SU-DHL-6 (cell line): ENCODE measurements around the gene ACBD4.

Experiments used
- H2AFZ ChIP-seq: fragments of 200-600 bp; sonication (generic); 2 replicates; pipeline ENCODE4 v1.6.1; 2014; ENCODE audit warnings: low read depth, mild to moderate bottlenecking, moderate library complexity, mixed read lengths, antibody characterized with exemption, low read length; ENCODE audit not compliant: severe bottlenecking
- H3F3A ChIP-seq: fragments of 200-600 bp; shearing (Covaris generic); 2 replicates; pipeline ENCODE4 v1.6.0; 2016; ENCODE audit warnings: antibody characterized with exemption, mild to moderate bottlenecking; ENCODE audit not compliant: insufficient read depth
- H3K27ac ChIP-seq: fragments of 200-600 bp; sonication (generic); 2 replicates; pipeline ENCODE4 v1.5.1; 2016; ENCODE audit warnings: low read depth, mild to moderate bottlenecking, low read length, moderate library complexity, mixed read lengths
- H3K27me3 ChIP-seq: fragments of 200-600 bp; sonication (generic), shearing (Covaris generic); 2 replicates; pipeline ENCODE4 v1.6.0; 2014; ENCODE audit warnings: mild to moderate bottlenecking, low read length
- H3K36me3 ChIP-seq: fragments of 200-600 bp; sonication (generic); 2 replicates; pipeline ENCODE4 v1.6.1; 2014; ENCODE audit warnings: mild to moderate bottlenecking, low read length, mixed read lengths
- H3K4me2 ChIP-seq: fragments of 300-600, 200-600 bp; shearing (Covaris generic), sonication (generic); 2 replicates; pipeline ENCODE4 v1.6.0; 2014; ENCODE audit warnings: low read length, low read depth, mild to moderate bottlenecking; ENCODE audit not compliant: poor library complexity, severe bottlenecking
- H3K4me3 ChIP-seq: fragments of 200-600 bp; sonication (generic); 2 replicates; pipeline ENCODE4 v1.5.1; 2014; ENCODE audit warnings: antibody characterized with exemption, low read length, mild to moderate bottlenecking, mixed read lengths; ENCODE audit not compliant: insufficient read depth, poor library complexity, severe bottlenecking
- H3K79me2 ChIP-seq: fragments of 200-600 bp; sonication (generic); 2 replicates; pipeline ENCODE4 v1.6.1; 2014; ENCODE audit warnings: mild to moderate bottlenecking, low read length, moderate library complexity; ENCODE audit not compliant: insufficient read depth
- H3K9ac ChIP-seq: fragments of 200-600 bp; sonication (generic); 2 replicates; pipeline ENCODE4 v1.7.0; 2014; ENCODE audit warnings: mild to moderate bottlenecking, low read length
- H3K9me2 ChIP-seq: fragments of 200-600 bp; sonication (generic); replicated peaks from 2 replicates; pipeline ENCODE4 v1.6.1; 2014; ENCODE audit warnings: low read length; ENCODE audit not compliant: insufficient read depth
- H3K9me3 ChIP-seq: fragments of 200-600 bp; sonication (generic); 2 replicates; pipeline ENCODE4 v1.6.1; 2014; ENCODE audit warnings: low read length, mixed read lengths; ENCODE audit not compliant: insufficient read depth
- H4K20me1 ChIP-seq: fragments of 200-600 bp; sonication (generic); 2 replicates; pipeline ENCODE4 v1.6.1; 2014; ENCODE audit warnings: low read depth, mild to moderate bottlenecking, antibody characterized with exemption, low read length, moderate library complexity, mixed read lengths
- EZH2phosphoT487 ChIP-seq: fragments of 200-600 bp; sonication (generic), shearing (Covaris generic); conservative IDR thresholded peaks from 2 replicates; pipeline ENCODE4 v1.6.1; 2018; ENCODE audit warnings: mild to moderate bottlenecking, antibody characterized with exemption, low read length, moderate library complexity, mixed read lengths
- TF ChIP-seq, protein P1 (sequence below): fragments of 200-600 bp; sonication (generic); IDR thresholded peaks from one replicate; pipeline ENCODE4 v1.5.1; 2017; ENCODE audit warnings: antibody characterized with exemption, mild to moderate bottlenecking, low read length, moderate library complexity; ENCODE audit not compliant: insufficient read depth, poor library complexity, severe bottlenecking

Gene ACBD4

DNA sequence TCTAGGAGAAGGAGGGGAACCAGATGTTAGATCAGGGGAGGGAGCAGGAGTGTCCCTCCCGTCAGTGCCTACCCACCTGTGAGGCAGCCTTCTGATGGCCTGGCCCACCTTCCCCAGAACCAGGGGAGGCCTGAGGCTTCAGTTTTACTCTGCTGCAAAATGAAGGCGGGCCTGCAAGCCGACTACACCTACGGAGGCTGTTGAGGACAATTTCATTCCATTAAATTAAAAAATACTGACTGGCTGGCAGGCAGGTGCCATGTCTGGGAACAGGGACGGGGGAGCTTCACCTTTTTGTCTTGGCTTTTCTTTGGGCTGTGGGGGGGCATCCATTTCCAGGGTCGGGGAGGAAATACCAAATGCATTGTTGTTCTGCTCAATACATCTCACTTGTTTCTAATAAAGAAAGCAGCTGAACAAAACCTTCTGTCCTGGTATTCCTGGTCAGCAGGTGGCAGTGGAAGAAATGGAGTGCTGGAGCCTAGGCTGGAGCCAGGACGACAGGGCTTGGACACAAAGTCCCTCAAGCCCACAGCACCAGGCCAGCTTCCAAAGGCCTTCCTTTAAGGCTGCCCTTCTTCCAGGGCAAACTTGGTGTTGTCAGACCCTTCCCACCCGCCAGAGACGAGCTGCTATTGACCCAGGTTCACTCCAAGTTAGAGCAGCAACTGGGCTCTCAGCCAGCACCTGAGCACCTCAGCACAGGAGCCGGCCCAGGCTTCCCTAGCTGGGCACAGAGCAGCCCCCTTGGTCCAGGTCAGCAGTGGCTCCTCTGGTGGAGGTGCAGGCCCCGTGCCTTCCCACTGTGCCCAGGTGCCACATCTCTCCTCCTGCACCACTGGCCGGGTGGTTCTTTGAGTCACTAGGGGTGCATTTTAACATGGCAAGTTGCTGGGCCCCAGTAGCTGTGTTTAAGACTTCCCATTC is 26.6 kb upstream of the ACBD4 start:
- H3K36me3 ChIP-seq, result no peaks in the 10 kb centered on the region
- H3K9me2 ChIP-seq, result no peaks in the 10 kb centered on the region
- no peaks in the 10 kb centered on the region for H3K9me3 ChIP-seq
- no peak overlapping the region for H3K9ac ChIP-seq
- no peak for TF ChIP-seq EZH2phosphoT487
- TF ChIP-seq, protein P1, sequence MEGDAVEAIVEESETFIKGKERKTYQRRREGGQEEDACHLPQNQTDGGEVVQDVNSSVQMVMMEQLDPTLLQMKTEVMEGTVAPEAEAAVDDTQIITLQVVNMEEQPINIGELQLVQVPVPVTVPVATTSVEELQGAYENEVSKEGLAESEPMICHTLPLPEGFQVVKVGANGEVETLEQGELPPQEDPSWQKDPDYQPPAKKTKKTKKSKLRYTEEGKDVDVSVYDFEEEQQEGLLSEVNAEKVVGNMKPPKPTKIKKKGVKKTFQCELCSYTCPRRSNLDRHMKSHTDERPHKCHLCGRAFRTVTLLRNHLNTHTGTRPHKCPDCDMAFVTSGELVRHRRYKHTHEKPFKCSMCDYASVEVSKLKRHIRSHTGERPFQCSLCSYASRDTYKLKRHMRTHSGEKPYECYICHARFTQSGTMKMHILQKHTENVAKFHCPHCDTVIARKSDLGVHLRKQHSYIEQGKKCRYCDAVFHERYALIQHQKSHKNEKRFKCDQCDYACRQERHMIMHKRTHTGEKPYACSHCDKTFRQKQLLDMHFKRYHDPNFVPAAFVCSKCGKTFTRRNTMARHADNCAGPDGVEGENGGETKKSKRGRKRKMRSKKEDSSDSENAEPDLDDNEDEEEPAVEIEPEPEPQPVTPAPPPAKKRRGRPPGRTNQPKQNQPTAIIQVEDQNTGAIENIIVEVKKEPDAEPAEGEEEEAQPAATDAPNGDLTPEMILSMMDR, result no peak
- H3K4me2 ChIP-seq, result no peak overlapping the region
- H3K27ac ChIP-seq, result no peak overlapping the region
- H3K79me2 ChIP-seq, result no peaks in the 10 kb centered on the region
- no peaks in the 10 kb centered on the region for H3K27me3 ChIP-seq
- no peaks in the 10 kb centered on the region for H3F3A ChIP-seq
- H2AFZ ChIP-seq, result no peak overlapping the region
- no peak overlapping the region for H3K4me3 ChIP-seq
- H4K20me1 ChIP-seq, result no peaks in the 10 kb centered on the region

DNA sequence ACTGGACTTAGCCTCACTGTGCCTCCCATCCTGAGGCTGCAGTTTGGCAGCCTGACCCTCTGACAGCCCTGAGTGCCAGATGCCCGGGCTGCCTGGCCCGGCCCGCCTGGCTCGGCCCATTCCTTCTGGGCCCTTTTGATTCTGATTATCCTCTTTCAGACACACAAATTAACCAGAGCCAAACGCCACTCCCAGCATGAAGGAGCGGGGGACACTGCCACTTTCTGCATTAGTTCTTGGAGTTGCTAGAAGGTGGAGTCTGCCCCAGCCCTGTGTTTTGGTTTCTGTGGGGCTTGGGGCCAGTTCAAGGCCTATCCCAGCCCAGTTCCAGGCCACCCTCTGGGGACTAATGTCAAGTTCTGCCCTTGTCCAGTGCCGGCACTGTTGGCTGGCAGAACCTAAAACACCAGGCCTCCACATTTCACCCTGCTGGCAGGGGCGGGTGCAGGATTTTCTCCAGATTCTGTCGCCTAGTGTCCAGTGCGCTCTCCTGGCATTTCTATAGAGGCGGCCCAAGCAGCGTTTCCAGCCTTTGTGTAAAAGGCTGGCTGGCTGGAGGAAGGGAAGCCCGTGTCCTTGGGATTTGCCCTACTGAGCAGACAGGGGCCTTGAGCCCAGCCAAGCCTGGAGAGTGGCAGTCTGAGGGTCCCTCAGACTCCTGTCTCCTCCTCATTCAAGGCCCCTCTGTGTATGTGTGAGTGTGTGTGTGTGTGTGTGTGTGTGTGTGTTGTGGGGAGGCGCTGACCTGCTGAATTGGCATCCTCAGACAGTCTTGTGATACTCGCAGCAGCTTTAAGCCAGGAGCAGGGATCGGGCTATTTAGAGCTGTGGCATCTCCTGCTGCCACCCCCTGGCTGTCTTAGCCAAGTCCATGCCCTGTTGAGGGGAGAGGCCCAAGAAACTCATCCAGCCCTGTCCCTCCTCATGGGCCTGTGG is 24.5 kb upstream of the ACBD4 start:
- no peaks in the 10 kb centered on the region for H3K9me2 ChIP-seq
- no peaks in the 10 kb centered on the region for H3K9me3 ChIP-seq
- no peak overlapping the region for H3K27ac ChIP-seq
- no peak overlapping the region for H3K4me2 ChIP-seq
- H3K9ac ChIP-seq, result no peak overlapping the region
- no peaks in the 10 kb centered on the region for H3K36me3 ChIP-seq
- no peaks in the 10 kb centered on the region for H4K20me1 ChIP-seq
- no peaks in the 10 kb centered on the region for H3K79me2 ChIP-seq
- TF ChIP-seq, protein P1, result no peak
- TF ChIP-seq EZH2phosphoT487, result no peak
- no peak overlapping the region for H3K4me3 ChIP-seq
- no peak overlapping the region for H2AFZ ChIP-seq
- no peaks in the 10 kb centered on the region for H3K27me3 ChIP-seq
- no peaks in the 10 kb centered on the region for H3F3A ChIP-seq

DNA sequence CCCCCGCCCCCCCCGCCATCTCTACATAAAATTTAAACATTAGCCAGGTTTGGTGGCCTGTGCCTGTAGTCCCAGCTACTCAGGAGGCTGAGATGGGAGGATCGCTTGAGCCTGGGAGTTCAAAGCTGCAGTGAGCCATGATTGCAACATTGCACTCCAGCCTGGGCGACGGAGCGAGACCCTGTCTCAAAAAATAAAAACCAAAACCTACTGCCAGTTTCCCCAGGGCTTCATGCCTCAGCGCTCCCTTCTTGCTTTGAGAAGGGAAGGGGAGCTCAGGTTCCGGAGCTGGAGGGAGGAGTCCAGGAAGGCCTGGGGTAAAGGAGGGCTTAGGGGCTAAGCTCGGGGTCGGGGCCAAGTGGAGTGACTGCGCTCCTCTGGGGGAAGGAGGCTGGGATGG is 23.6 kb upstream of the ACBD4 start:
- no peak overlapping the region for H3K4me2 ChIP-seq
- no peak overlapping the region for H2AFZ ChIP-seq
- H3K36me3 ChIP-seq, result no peaks in the 10 kb centered on the region
- no peaks in the 10 kb centered on the region for H3F3A ChIP-seq
- H3K9me3 ChIP-seq, result no peaks in the 10 kb centered on the region
- H3K27me3 ChIP-seq, result no peaks in the 10 kb centered on the region
- no peak overlapping the region for H3K27ac ChIP-seq
- H4K20me1 ChIP-seq, result no peaks in the 10 kb centered on the region
- H3K4me3 ChIP-seq, result no peak overlapping the region
- no peak overlapping the region for H3K9ac ChIP-seq
- H3K9me2 ChIP-seq, result no peaks in the 10 kb centered on the region
- H3K79me2 ChIP-seq, result no peaks in the 10 kb centered on the region
- TF ChIP-seq EZH2phosphoT487, result no peak
- TF ChIP-seq, protein P1, result no peak
